ENCODE data around the gene COL26A1. TPM values are rescaled to one million over a fixed set of nuclear protein-coding genes. Genes with fewer than 3 reads are reported as not detected.

Gene COL26A1
- total RNA-seq, 1 experiment from 2014 or later: 42.6 TPM

GRCh38 chr7:101598986-101599771, 236.5 kb downstream of the COL26A1 start:
- no peak overlapping the region for H2BK12ac ChIP-seq (ENCODE audit: insufficient read length, low read depth, low read length)
- H2AFZ ChIP-seq (ENCODE audit: low read length): no peak overlapping the region
- H3K9me3 Mint-ChIP-seq: no peaks in the 10 kb centered on the region

More at GRCh38 chr7:101598986-101599771, 236.5 kb downstream of the COL26A1 start:
- Histone ChIP-seq H3K79me1 (ENCODE audit: insufficient read depth, low read depth, low read length, poor library complexity, severe bottlenecking) (no peaks in the 10 kb centered on the region), H2AK5ac (ENCODE audit: insufficient read length, low read length) (no peak overlapping the region), H3K23me2 (ENCODE audit: insufficient read length, low read depth, low read length, poor library complexity, severe bottlenecking) (no peaks in the 10 kb centered on the region), H3K4me1 (ENCODE audit: insufficient read depth, low read length) (no peaks in the 10 kb centered on the region), H3K23ac (ENCODE audit: insufficient read length, low read depth, low read length) (no peak overlapping the region), H4K91ac (ENCODE audit: insufficient read length, low read depth, low read length) (no peak overlapping the region), H4K8ac (replicated peaks; ENCODE audit: insufficient read length, low read depth, low read length) (no peak overlapping the region), H4K20me1 (ENCODE audit: control insufficient read depth, insufficient read depth, insufficient read length) (no peaks in the 10 kb centered on the region), H3K79me2 (ENCODE audit: insufficient read depth, low read length) (no peaks in the 10 kb centered on the region), H3K18ac (ENCODE audit: insufficient read length, low read depth, low read length) (no peak overlapping the region), H3K9ac (ENCODE audit: extremely low read depth, insufficient read length, low read length) (no peak overlapping the region), H3T11ph (ENCODE audit: low read length) (no peak overlapping the region), H3K27ac (ENCODE audit: insufficient read length, low read depth, low read length) (no peak overlapping the region), H3K27me3 (ENCODE audit: insufficient read depth, low read length) (no peaks in the 10 kb centered on the region), H3K4ac (ENCODE audit: low read depth, low read length) (no peak overlapping the region), H2BK5ac (ENCODE audit: insufficient read length, low read length) (no peak overlapping the region), H3K4me2 (ENCODE audit: insufficient read depth, insufficient read length, low read length) (no peak overlapping the region), H4K5ac (ENCODE audit: insufficient read length, low read depth, low read length) (no peak overlapping the region), H2BK120ac (ENCODE audit: low read depth, low read length, poor library complexity, severe bottlenecking) (no peak overlapping the region), H2BK20ac (ENCODE audit: low read depth, low read length, poor library complexity, severe bottlenecking) (no peak overlapping the region), H2BK15ac (ENCODE audit: low read depth, low read length) (no peak overlapping the region), H3K9me3 (ENCODE audit: control insufficient read depth, low read depth, low read length) (no peaks in the 10 kb centered on the region), H3K14ac (ENCODE audit: insufficient read depth, low read length) (no peak overlapping the region), H3K56ac (ENCODE audit: insufficient read length, low read depth, low read length) (no peak overlapping the region)
- TF ChIP-seq CTCF (conservative IDR thresholded peaks at IDR 0.05): no peak
- peaks cover 2 to 9% of the 10 kb centered on the region in 2 experiments; a peak in 2 of 4 replicates for H3K4me1 Mint-ChIP-seq
- no peak overlapping the region for H3K27ac Mint-ChIP-seq
- H3K4me3 Mint-ChIP-seq: no peak overlapping the region
- no peaks in the 10 kb centered on the region for H3K36me3 Mint-ChIP-seq (ENCODE audit: insufficient read depth in 1 of 3, low read depth in 3 of 3)
- no CpG with 5 or more reads among the region's 16 CpGs for WGBS (ENCODE audit: extremely low coverage, insufficient read length, low lambda C conversion rate)
- peaks cover 18% of the 10 kb centered on the region for H3K27me3 Mint-ChIP-seq (ENCODE audit: low read depth)
- no peak for DNase-seq
